ENCODE results near the gene ALX4.

DNA sequence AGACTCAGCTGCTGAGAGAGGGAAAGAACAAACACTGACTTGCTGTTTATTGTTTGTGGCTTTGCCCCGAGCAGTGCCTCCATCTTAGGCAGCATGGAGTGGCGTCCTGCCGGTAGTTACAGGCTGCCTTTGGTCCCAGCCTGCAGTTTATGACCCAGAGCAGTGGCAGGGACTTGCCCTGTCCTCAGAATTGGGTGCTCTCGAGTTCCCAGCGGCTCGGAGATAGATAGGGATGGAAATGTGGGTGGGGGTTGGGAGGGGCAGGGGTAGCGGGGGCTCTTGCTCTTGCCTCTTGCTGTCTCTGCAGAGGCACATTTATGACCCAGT is 3.1 kb downstream of the ALX4 start:
- TF ChIP-seq, protein P1, sequence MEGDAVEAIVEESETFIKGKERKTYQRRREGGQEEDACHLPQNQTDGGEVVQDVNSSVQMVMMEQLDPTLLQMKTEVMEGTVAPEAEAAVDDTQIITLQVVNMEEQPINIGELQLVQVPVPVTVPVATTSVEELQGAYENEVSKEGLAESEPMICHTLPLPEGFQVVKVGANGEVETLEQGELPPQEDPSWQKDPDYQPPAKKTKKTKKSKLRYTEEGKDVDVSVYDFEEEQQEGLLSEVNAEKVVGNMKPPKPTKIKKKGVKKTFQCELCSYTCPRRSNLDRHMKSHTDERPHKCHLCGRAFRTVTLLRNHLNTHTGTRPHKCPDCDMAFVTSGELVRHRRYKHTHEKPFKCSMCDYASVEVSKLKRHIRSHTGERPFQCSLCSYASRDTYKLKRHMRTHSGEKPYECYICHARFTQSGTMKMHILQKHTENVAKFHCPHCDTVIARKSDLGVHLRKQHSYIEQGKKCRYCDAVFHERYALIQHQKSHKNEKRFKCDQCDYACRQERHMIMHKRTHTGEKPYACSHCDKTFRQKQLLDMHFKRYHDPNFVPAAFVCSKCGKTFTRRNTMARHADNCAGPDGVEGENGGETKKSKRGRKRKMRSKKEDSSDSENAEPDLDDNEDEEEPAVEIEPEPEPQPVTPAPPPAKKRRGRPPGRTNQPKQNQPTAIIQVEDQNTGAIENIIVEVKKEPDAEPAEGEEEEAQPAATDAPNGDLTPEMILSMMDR (IDR thresholded peaks at IDR 0.05): no peak
- TF ChIP-seq EZH2 (IDR thresholded peaks at IDR 0.05): no peak
- TF ChIP-seq EZH2phosphoT487 (IDR thresholded peaks at IDR 0.05): no peak

All from neural progenitor cell (in vitro differentiated cells).